GM19324 (cell line): ENCODE results near the gene SNRNP200.
"Not testable (repeated sequence)": the region's sequence is repeated elsewhere in the genome, so short reads cannot be mapped to it uniquely, and the experiment has no call there.

ENCODE experiments used
- ATAC-seq: cut with Tn5 transposase; IDR thresholded peaks from one replicate; pipeline ENCODE4 v1.9.1; 2021; ENCODE audit warnings: mild to moderate bottlenecking, moderate library complexity; ENCODE audit not compliant: unreplicated experiment, low FRiP score

SNRNP200 gene

GRCh38 chr2:96276787-96277499 lies 28.4 kb downstream of the SNRNP200 start:
- ATAC-seq: no peak

- ATAC-seq: no peak
Measured at GRCh38 chr2:96274355-96275056, 30.8 kb downstream of the SNRNP200 start.

- no peak for ATAC-seq
Measured at GRCh38 chr2:96273763-96274162, 31.6 kb downstream of the SNRNP200 start.

GRCh38 chr2:96271995-96272394 lies 33.4 kb downstream of the SNRNP200 start:
- no peak for ATAC-seq

- ATAC-seq: no peak
Measured at GRCh38 chr2:96267159-96267971, 38.0 kb downstream of the SNRNP200 start.

- peak; percentile 95 for ATAC-seq
Measured at GRCh38 chr2:96265840-96266679, 39.3 kb downstream of the SNRNP200 start, which contains the start of the genes CIAO1 and TMEM127. TSS of gene CIAO1 (plus strand) at chr2:96266225. CDS start at chr2:96266351, 126 bp downstream. TSS of gene TMEM127 (minus strand) at chr2:96265997. CDS start at chr2:96265381, 616 bp downstream.

- ATAC-seq: no peak
Measured at GRCh38 chr2:96265349-96265839, 40.0 kb downstream of the SNRNP200 start.

GRCh38 chr2:96264656-96265348 lies 40.5 kb downstream of the SNRNP200 start:
- peak; percentile 12 for ATAC-seq

GRCh38 chr2:96264086-96264485 lies 41.3 kb downstream of the SNRNP200 start:
- ATAC-seq: no peak

GRCh38 chr2:96262306-96262705 lies 43.0 kb downstream of the SNRNP200 start:
- no peak for ATAC-seq

GRCh38 chr2:96261328-96262003 lies 43.9 kb downstream of the SNRNP200 start:
- ATAC-seq: no peak

- ATAC-seq: no peak
Measured at GRCh38 chr2:96260387-96261260, 44.7 kb downstream of the SNRNP200 start.

- no peak for ATAC-seq
Measured at GRCh38 chr2:96259497-96259921, 45.8 kb downstream of the SNRNP200 start.

GRCh38 chr2:96258166-96259022 lies 47.0 kb downstream of the SNRNP200 start:
- no peak for ATAC-seq

- ATAC-seq: not testable (repeated sequence)
Measured at GRCh38 chr2:96257744-96258143, 47.6 kb downstream of the SNRNP200 start.

- no peak for ATAC-seq
Measured at GRCh38 chr2:96256611-96257113, 48.7 kb downstream of the SNRNP200 start.

- ATAC-seq: no peak
Measured at GRCh38 chr2:96254571-96254970, 50.8 kb downstream of the SNRNP200 start.
